A673 (cell line): ENCODE results near the gene FHL1. TPM values are rescaled to one million over a fixed set of nuclear protein-coding genes. Genes with fewer than 3 reads are reported as not detected.

Experiments used
- BruUV-seq: library from RNA; stranded (reverse); fragments of 400-500 nt; replicated peaks from 2 replicates; lab custom pipeline; 2021; lab: Mats Ljungman, UMichigan
- CTCF ChIA-PET: fragments of 300-600 bp; sonication (Branson Sonifier 250); formaldehyde crosslinking; loops from one replicate; lab custom pipeline; 2022; ENCODE audit warnings: antibody characterized with exemption; lab: Charles Lee
- POLR2A ChIA-PET: fragments of 300-600 bp; sonication (Branson Sonifier 250); formaldehyde crosslinking; loops from one replicate; lab custom pipeline; 2022; ENCODE audit warnings: antibody characterized with exemption; ENCODE audit not compliant: low non-redundant PET; lab: Charles Lee
- DNase-seq: peaks from one replicate; pipeline ENCODE4 v3.0.0-alpha.2; 2015; ENCODE audit warnings: low spot score
- H3K27ac ChIP-seq: fragments of 200-600 bp; sonication (generic); 2 replicates; pipeline ENCODE4 v1.5.1; 2016; ENCODE audit warnings: mixed run types, low read depth, mild to moderate bottlenecking, mixed read lengths, antibody characterized with exemption, low read length; ENCODE audit not compliant: poor library complexity, severe bottlenecking
- H3K27me3 ChIP-seq: fragments of 200-600 bp; sonication (generic); replicated peaks from 2 replicates; pipeline ENCODE4 v1.6.1; 2017; ENCODE audit warnings: mixed run types, low read depth, mild to moderate bottlenecking, mixed read lengths, antibody characterized with exemption, low read length; ENCODE audit not compliant: insufficient read depth, poor library complexity
- H3K36me3 ChIP-seq: fragments of 200-600 bp; sonication (generic); 2 replicates; pipeline ENCODE4 v1.6.1; 2016; ENCODE audit warnings: mixed run types, mild to moderate bottlenecking, mixed read lengths, antibody characterized with exemption, low read length; ENCODE audit not compliant: insufficient read depth, poor library complexity, severe bottlenecking
- H3K4me1 ChIP-seq: fragments of 200-600 bp; sonication (generic); 2 replicates; pipeline ENCODE4 v1.6.1; 2017; ENCODE audit warnings: mixed run types, mild to moderate bottlenecking, mixed read lengths, antibody characterized with exemption, low read length; ENCODE audit not compliant: insufficient read depth, poor library complexity, severe bottlenecking
- H3K4me3 ChIP-seq: fragments of 200-600 bp; sonication (generic); 2 replicates; pipeline ENCODE4 v1.5.1; 2016; ENCODE audit warnings: low read depth, mixed run types, mild to moderate bottlenecking, mixed read lengths, low read length; ENCODE audit not compliant: poor library complexity, severe bottlenecking
- H3K9me3 ChIP-seq: fragments of 200-600 bp; sonication (generic); 2 replicates; pipeline ENCODE4 v1.6.1; 2016; ENCODE audit warnings: mixed run types, low read depth, mild to moderate bottlenecking, mixed read lengths, antibody characterized with exemption, low read length; ENCODE audit not compliant: poor library complexity, severe bottlenecking
- EZH2 ChIP-seq: fragments of 200-600 bp; sonication (generic); IDR thresholded peaks from 2 replicates; pipeline ENCODE4 v1.6.1; 2017; ENCODE audit warnings: borderline replicate concordance, low read depth, mild to moderate bottlenecking, mixed read lengths, antibody characterized with exemption, low read length; ENCODE audit not compliant: poor library complexity, severe bottlenecking
- intact Hi-C: fragments of 100-400 bp; cut with micrococcal nuclease; formaldehyde crosslinking; loops from one replicate; pipeline ENCODE4 v1.10.0; 2022; ENCODE audit not compliant: unreplicated experiment
- total RNA-seq: library from RNA; stranded (reverse); gene quantifications from 2 replicates; pipeline ENCODE4 v1.2.3, GENCODE V29; 2021
- TF ChIP-seq, protein P1 (sequence below): fragments of 300-800, 200-600 bp; sonication (generic); conservative IDR thresholded peaks from 2 replicates; pipeline ENCODE4 v1.5.1; 2017; ENCODE audit warnings: low read depth, mild to moderate bottlenecking, antibody characterized with exemption, low read length, moderate library complexity, mixed read lengths

The FHL1 gene
- total RNA-seq, 1 experiment from 2014 or later, result 14.9 TPM

DNA sequence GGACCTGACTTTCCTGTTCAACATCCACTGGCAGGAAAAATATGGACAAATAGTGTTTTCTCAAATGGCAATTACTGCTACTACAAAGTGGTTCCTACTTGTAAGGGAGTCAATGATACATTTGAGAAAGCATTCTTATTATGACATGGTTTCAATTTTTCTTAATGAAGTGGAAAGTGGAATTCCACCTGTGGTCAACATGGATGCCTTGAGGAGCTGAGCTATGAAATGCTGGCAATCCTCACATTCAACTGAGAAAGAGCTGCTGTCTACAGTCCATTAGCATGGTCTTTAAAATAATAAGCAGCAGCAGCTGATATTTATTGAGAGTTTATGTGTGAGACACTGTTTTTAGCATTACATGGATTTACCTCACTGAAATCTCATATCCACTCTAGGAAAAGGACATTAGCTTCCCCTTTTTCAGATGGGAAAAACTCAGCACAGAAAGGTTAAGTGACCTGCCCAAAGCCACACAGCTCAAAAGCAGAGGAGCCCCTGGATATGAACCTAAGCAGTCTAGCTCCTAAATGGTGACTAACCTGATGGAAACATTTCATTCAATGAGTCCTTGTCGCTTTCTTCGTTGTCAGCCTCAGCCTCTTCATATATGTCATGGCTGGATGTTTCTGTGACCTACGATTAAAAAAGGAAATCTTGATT lies 74.6 kb downstream of the FHL1 start:
- no TSS peak for BruUV-seq
- H3K27ac ChIP-seq, result no peak overlapping the region
- H3K9me3 ChIP-seq, result no peaks in the 10 kb centered on the region
- intact Hi-C loops, result no loop called here
- no peaks in the 10 kb centered on the region for H3K4me1 ChIP-seq
- peaks cover 18% of the 10 kb centered on the region for H3K36me3 ChIP-seq
- CTCF ChIA-PET, result no interaction called here
- TF ChIP-seq, protein P1, sequence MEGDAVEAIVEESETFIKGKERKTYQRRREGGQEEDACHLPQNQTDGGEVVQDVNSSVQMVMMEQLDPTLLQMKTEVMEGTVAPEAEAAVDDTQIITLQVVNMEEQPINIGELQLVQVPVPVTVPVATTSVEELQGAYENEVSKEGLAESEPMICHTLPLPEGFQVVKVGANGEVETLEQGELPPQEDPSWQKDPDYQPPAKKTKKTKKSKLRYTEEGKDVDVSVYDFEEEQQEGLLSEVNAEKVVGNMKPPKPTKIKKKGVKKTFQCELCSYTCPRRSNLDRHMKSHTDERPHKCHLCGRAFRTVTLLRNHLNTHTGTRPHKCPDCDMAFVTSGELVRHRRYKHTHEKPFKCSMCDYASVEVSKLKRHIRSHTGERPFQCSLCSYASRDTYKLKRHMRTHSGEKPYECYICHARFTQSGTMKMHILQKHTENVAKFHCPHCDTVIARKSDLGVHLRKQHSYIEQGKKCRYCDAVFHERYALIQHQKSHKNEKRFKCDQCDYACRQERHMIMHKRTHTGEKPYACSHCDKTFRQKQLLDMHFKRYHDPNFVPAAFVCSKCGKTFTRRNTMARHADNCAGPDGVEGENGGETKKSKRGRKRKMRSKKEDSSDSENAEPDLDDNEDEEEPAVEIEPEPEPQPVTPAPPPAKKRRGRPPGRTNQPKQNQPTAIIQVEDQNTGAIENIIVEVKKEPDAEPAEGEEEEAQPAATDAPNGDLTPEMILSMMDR, result no peak
- no peak for TF ChIP-seq EZH2
- DNase-seq, result no peak
- POLR2A ChIA-PET, result no interaction called here
- no peaks in the 10 kb centered on the region for H3K27me3 ChIP-seq
- no peak overlapping the region for H3K4me3 ChIP-seq

DNA sequence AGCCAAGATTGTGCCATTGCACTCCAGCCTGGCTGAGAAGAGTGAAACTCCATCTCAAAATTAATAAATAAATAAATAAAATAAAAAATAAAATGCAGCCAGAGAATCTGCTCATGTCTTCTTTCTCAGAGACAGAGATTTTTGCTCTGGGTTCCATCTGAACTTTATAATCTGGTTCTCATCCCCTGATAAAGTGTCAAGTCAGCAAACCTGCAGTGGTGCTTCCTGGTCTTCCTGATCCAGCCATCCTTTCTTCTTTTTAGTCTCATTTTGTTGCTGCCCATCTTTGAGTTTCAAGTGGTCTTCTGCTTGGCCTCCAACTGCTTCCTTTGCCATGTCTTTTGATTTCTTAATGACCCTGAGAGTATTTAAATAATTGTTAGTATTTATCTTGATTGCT lies 79.7 kb downstream of the FHL1 start:
- Histone ChIP-seq H3K4me3 (no peak overlapping the region), H3K27ac (no peak overlapping the region), H3K36me3 (peaks cover 11% of the 10 kb centered on the region), H3K4me1 (no peaks in the 10 kb centered on the region), H3K9me3 (no peaks in the 10 kb centered on the region), H3K27me3 (no peaks in the 10 kb centered on the region)
- ChIA-PET CTCF (no interaction called here), POLR2A (no interaction called here)
- TF ChIP-seq EZH2, result no peak
- TF ChIP-seq, protein P1, result no peak
- DNase-seq, result no peak
- BruUV-seq, result no TSS peak
- intact Hi-C loops, result no loop called here

DNA sequence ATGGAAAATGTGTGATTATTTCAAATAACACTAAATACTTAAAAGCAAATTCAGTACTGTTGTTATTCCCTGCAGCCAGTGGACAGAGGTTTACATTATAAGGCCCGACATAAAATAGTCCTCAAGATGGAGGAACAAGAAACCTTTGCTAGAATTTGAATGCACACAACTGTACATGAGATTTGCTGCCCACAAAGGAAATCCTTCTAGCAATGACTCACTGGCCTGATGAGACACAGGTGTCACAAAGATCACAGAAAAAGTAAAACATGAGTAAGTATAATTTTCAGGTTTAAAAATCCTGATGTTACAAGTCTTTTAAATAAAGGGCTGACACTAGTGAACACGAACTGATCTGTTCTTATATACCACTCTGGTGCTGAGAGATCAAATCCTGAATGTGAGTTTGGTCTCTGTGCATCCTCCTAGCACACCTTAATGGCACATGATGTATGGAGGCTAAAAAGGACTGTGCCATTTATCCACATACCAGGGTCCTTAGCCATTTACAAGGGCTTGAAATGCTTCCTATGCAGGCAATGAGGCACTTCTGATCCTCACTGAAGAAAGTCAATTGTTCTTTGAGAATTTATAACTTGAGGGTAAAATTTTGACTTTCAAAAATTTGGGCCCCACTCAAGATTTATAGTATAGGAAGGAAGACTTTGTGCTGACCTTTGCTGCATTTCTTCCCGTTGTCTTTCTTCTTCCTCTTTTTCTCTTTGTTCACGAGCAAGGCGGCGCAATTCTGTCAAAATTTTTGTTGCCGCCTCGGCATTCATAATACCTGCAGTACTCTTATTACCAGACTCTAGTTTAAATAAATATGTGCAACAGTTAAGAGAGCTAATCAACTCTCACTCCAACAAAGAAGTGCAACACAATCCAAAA lies 80.9 kb downstream of the FHL1 start:
- Histone ChIP-seq H3K36me3 (peaks cover 6% of the 10 kb centered on the region), H3K9me3 (no peaks in the 10 kb centered on the region), H3K27ac (no peak overlapping the region), H3K27me3 (no peaks in the 10 kb centered on the region), H3K4me1 (no peaks in the 10 kb centered on the region), H3K4me3 (no peak overlapping the region)
- POLR2A ChIA-PET, result no interaction called here
- intact Hi-C loops, result no loop called here
- no peak for DNase-seq
- CTCF ChIA-PET, result no interaction called here
- BruUV-seq, result no TSS peak
- TF ChIP-seq, protein P1, result no peak
- no peak for TF ChIP-seq EZH2
